PC-3 (cell line): Measurements from ENCODE around the gene ARFGAP3. TPM values are rescaled to one million over a fixed set of nuclear protein-coding genes. Genes with fewer than 3 reads are reported as not detected.

Experiments used
- ATAC-seq: fragments of 200-7000 bp; cut with Tn5 transposase; 2 replicates; pipeline ENCODE4 v1.9.1; 2020; ENCODE audit warnings: mild to moderate bottlenecking, moderate library complexity
- BruUV-seq: library from RNA; stranded (reverse); fragments of 400-500 nt; replicated peaks from 2 replicates; lab custom pipeline; 2021; lab: Mats Ljungman, UMichigan
- CTCF ChIA-PET: fragments of 300-600 bp; sonication (Branson Sonifier 250); formaldehyde crosslinking; loops from one replicate; lab custom pipeline; 2022; ENCODE audit warnings: antibody characterized with exemption; lab: Charles Lee
- POLR2A ChIA-PET: fragments of 300-600 bp; sonication (Branson Sonifier 250); formaldehyde crosslinking; loops from one replicate; lab custom pipeline; 2022; ENCODE audit warnings: antibody characterized with exemption; ENCODE audit not compliant: unreplicated experiment; lab: Charles Lee
- DNase-seq: peaks from one replicate; pipeline ENCODE4 v3.0.0-alpha.2; 2015
- H2AFZ ChIP-seq: fragments of 300-600 bp; sonication (generic); 2 replicates; pipeline ENCODE4 v1.6.0; 2016; ENCODE audit warnings: antibody characterized with exemption, low read length
- H3F3A ChIP-seq: fragments of 300-600 bp; sonication (generic); one replicate; pipeline ENCODE4 v1.6.0; 2017; ENCODE audit warnings: antibody characterized with exemption, low read length, control low read depth, mild to moderate bottlenecking; ENCODE audit not compliant: unreplicated experiment
- H3K27ac ChIP-seq: fragments of 300-600 bp; sonication (generic); 2 replicates; pipeline ENCODE4 v1.5.1; 2016; ENCODE audit warnings: mild to moderate bottlenecking, low read length
- H3K27me3 ChIP-seq: fragments of 300-600 bp; sonication (generic); 2 replicates; pipeline ENCODE4 v1.6.1; 2016; ENCODE audit warnings: low read length, mixed read lengths
- H3K36me3 ChIP-seq: fragments of 300-600 bp; sonication (generic); 2 replicates; pipeline ENCODE4 v1.6.1; 2016; ENCODE audit warnings: low read depth, mixed run types, low read length, mixed read lengths
- H3K4me1 ChIP-seq: fragments of 300-600 bp; sonication (generic); 2 replicates; pipeline ENCODE4 v1.5.1; 2016; ENCODE audit warnings: low read length; ENCODE audit not compliant: insufficient read depth
- H3K4me2 ChIP-seq: fragments of 300-600 bp; sonication (generic); 2 replicates; pipeline ENCODE4 v1.6.0; 2016; ENCODE audit warnings: low read length
- H3K4me3 ChIP-seq: fragments of 300-600 bp; sonication (generic); 2 replicates; pipeline ENCODE4 v1.5.1; 2016; ENCODE audit warnings: mild to moderate bottlenecking, low read length, mixed read lengths
- H3K79me2 ChIP-seq: fragments of 300-600 bp; sonication (generic); 2 replicates; pipeline ENCODE4 v1.6.1; 2017; ENCODE audit warnings: low read length, mixed read lengths
- H3K9ac ChIP-seq: fragments of 300-600 bp; sonication (generic); 2 replicates; pipeline ENCODE4 v1.6.0; 2016; ENCODE audit warnings: mild to moderate bottlenecking, low read length
- H3K9me2 ChIP-seq: fragments of 300-600 bp; sonication (generic); replicated peaks from 2 replicates; pipeline ENCODE4 v1.6.1; 2016; ENCODE audit warnings: mixed run types, low read length, mixed read lengths
- H3K9me3 ChIP-seq: fragments of 300-600 bp; sonication (generic); 2 replicates; pipeline ENCODE4 v1.6.1; 2016; ENCODE audit warnings: low read length, mixed read lengths
- H4K20me1 ChIP-seq: fragments of 300-600 bp; sonication (generic); 2 replicates; pipeline ENCODE4 v1.6.1; 2016; ENCODE audit warnings: low read length, mixed read lengths
- CTCF ChIP-seq: fragments of 300-600 bp; sonication (generic); conservative IDR thresholded peaks from 2 replicates; pipeline ENCODE4 v1.5.1; 2017; ENCODE audit warnings: antibody characterized with exemption, low read depth, mild to moderate bottlenecking, low read length
- EZH2 ChIP-seq: fragments of 300-600 bp; sonication (generic); IDR thresholded peaks from one replicate; pipeline ENCODE4 v1.6.1; 2017; ENCODE audit warnings: antibody characterized with exemption, mild to moderate bottlenecking, low read length; ENCODE audit not compliant: unreplicated experiment
- EZH2phosphoT487 ChIP-seq: fragments of 300-600 bp; sonication (generic); IDR thresholded peaks from 2 replicates; pipeline ENCODE4 v1.6.1; 2018; ENCODE audit warnings: mild to moderate bottlenecking, antibody characterized with exemption, low read length, borderline replicate concordance
- intact Hi-C: fragments of 100-400 bp; cut with micrococcal nuclease; formaldehyde crosslinking; loops from 2 replicates; pipeline ENCODE4 v1.9.0; 2023
- total RNA-seq: library from RNA; depleted of rRNA; stranded (reverse); fragments of >200 nt; gene quantifications from 2 replicates; pipeline ENCODE4 v1.2.3, GENCODE V29; 2014

The ARFGAP3 gene
- total RNA-seq, 1 experiment from 2014 or later = 19.2 TPM

- Histone ChIP-seq H3K27me3 (no peaks in the 10 kb centered on the region), H3K4me2 (no peak overlapping the region), H3K4me1 (peaks cover 11% of the 10 kb centered on the region), H3K36me3 (no peaks in the 10 kb centered on the region), H4K20me1 (no peaks in the 10 kb centered on the region), H2AFZ (no peak overlapping the region), H3K4me3 (no peak overlapping the region), H3K9me3 (no peaks in the 10 kb centered on the region), H3K9ac (no peak overlapping the region), H3K9me2 (no peaks in the 10 kb centered on the region), H3K79me2 (no peaks in the 10 kb centered on the region), H3K27ac (no peak overlapping the region), H3F3A (no peaks in the 10 kb centered on the region)
- TF ChIP-seq EZH2 = no peak
- TF ChIP-seq EZH2phosphoT487 = no peak
- no peak for TF ChIP-seq CTCF
- DNase-seq (no peak), ATAC-seq (no peak)
- BruUV-seq = no TSS peak
- ChIA-PET POLR2A (no interaction called here), CTCF (no interaction called here)
- intact Hi-C loops = no loop called here
These were observed 55.6 kb downstream of the ARFGAP3 start for GRCh38 chr22:42801252-42802080.

GRCh38 chr22:42800451-42801251 is 56.4 kb downstream of the ARFGAP3 start:
- no peak overlapping the region for H3K4me2 ChIP-seq
- H3K9me2 ChIP-seq = no peaks in the 10 kb centered on the region
- peaks cover 9% of the 10 kb centered on the region for H3K4me1 ChIP-seq
- TF ChIP-seq CTCF (no peak), EZH2phosphoT487 (no peak), EZH2 (no peak)
- H3F3A ChIP-seq = no peaks in the 10 kb centered on the region
- ChIA-PET POLR2A (no interaction called here), CTCF (no interaction called here)
- no peak overlapping the region for H3K9ac ChIP-seq
- BruUV-seq = no TSS peak
- H3K79me2 ChIP-seq = no peaks in the 10 kb centered on the region
- H4K20me1 ChIP-seq = no peaks in the 10 kb centered on the region
- H2AFZ ChIP-seq = no peak overlapping the region
- intact Hi-C loops = no loop called here
- no peak overlapping the region for H3K27ac ChIP-seq
- no peaks in the 10 kb centered on the region for H3K27me3 ChIP-seq
- H3K4me3 ChIP-seq = no peak overlapping the region
- H3K9me3 ChIP-seq = no peaks in the 10 kb centered on the region
- no peak for DNase-seq
- H3K36me3 ChIP-seq = no peaks in the 10 kb centered on the region
- ATAC-seq = no peak
